Inferior parietal cortex (tissue), 1 donor: ENCODE results near the gene GRID1.

Source experiments
- DNase-seq: peaks from one replicate; pipeline ENCODE4 v3.0.0-alpha.2; 2016; ENCODE audit errors: extremely low spot score

Gene GRID1

DNA sequence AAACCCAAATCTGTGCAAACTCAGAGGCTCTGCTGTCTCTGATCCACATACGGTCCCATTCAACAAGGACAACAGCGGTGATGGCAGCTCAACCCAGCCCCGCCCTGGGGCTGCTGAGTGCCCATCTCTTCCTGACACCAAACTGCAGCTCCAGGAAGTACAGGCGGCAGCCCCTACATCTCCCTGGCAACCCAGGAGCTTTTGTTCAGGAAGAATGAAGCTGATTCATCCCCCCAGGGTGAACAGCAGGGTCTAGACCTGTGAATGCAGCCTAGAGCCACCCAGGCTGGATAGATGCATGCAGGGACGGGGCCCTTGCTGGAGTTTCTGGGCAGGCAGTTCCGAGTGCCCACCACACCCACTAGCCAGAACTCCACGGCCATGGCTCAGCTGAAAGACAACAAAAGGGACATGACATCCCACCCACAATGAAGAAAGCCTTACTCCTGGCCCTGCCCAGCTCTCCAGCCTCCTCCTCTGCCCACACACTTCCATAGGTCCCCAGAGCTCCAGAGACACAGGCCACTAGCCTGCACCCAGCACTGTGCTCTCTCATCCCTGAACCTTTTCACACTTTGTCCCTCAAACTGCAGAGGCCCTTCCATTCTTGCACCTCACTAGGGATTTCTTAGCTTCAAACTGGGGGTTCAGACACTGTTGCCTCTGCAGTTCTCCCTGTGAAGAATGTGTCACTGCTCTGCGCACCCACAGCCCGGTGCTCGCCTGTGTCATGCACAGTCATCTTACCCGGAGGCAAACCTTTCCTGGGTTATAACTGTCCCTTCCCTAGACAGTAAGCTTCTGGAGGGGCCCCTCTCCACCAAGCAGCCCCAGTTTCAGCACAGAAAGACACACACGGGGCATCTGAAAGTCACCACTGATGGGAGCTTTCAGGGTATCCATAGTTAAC lies 99.1 kb downstream of the GRID1 start:
- DNase-seq, result no peak

GRCh38 chr10:86266446-86267242 lies 100.0 kb downstream of the GRID1 start:
- DNase-seq, result no peak

DNA sequence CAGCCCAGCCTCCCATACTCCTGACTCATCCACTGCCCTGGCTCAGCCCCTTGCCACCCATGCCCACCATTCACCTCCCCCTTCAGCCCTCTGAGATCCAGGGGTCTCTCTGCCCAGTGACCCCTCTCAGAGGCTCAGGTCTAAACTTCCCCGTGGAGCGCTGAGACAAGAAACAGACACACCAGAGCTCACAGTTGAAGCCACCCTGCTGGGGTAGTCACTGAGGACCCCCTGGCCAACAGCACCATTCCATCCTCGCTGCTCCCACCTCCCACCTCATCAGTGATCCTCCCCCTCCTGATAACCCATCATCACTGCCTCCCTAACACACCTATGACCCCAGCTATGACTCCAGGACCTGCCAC lies 100.7 kb downstream of the GRID1 start:
- DNase-seq, result no peak

- DNase-seq, result no peak
Measured at GRCh38 chr10:86265236-86265894, 101.2 kb downstream of the GRID1 start.

DNA sequence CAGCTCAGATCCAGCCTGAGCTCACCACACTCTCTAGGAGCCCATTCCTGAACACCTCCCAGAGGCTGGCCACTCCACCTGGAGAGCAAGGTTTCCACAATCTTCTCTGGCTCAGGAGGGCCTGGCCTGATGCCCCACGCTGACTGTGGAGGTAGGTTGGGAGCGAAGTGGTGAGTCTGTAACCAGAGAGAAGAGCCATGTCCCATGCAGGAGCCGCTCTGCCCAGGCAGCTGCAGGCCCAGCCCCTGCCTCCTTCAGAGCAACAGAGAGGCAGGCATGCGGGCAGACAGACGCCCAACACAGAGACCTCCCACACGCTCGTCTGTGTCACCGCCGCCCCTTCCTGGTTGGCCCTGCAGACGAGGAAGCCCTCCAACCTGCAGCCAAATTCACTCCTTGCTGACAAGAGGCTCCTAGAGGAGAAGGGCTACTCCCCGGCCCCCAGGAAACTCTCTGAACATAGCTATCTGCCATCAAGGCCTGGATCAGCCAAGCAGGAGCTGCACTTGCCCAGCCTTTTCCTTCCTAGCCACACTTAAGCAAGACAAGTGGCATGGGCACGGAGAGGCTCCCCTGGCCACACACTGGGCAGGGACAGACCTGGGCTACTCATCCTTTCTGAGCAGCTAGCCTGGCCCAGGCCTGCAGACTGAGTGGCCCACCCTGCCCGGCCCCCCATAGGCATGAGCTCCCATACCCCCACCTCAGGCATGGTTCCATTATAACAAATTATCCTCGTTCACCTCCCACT lies 101.9 kb downstream of the GRID1 start:
- no peak for DNase-seq

DNA sequence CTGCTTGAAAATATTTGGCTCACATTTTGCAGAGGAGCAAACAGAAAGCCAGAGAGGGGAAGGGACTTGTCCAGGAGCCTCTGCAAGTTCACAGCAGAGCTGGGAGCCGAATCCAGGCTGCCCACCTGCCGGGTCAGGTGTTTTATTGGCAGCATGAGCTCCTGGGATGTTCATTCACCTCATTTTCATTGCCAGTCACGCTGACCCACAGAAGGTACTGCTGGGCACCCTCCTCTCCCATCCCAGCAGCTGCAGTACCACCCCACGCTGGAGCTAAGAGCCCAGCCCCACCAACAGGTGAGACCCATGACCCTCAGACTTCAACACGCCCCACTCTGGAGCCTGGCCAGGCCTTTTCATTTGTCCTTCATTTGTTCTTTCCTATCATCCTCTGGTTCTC lies 102.7 kb downstream of the GRID1 start:
- DNase-seq, result no peak

DNA sequence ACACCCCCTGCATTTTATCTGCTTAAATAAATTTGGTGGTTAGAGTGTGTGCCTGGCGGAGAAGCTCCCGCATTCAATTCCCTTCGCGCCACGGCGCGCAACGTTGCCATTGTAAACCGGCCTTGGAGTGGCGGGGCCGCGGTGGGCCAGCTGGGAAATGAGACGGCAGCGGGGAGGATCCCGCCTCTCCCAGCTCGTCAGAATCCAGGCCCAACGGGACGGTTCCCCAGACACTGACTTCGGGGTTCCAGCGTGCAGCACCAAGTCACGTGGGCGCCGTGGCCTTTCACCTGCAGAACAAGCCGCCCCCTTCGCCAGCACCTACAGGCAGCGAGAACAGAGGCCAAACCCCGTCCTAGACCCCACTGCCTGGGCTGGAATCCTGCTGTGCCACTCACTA lies 103.4 kb downstream of the GRID1 start:
- DNase-seq, result no peak

DNA sequence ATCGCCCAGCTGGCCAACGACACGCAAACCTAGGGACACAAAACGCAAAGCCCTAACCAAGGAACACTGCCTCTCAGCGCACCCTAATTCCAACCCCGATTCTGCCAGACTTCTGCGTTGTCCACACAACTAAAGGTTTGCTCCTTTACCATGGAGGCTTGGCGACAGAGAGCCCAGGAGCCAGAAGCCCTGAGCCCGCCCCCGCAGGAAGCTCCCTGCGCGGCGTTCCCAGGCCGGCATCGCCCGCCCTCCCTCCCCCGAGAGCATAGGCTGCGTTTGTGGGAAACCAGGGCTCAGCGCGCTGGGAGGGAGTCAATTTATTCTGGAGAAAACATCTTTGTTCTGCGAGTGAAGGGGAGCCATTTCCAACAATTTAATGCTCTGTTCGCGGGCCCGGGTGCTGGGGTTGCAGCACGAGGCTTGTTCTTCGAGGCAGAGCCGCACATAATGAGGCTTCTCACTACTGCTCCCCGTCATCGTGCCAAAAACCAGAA lies 103.9 kb downstream of the GRID1 start:
- peak; percentile 77 for DNase-seq

DNA sequence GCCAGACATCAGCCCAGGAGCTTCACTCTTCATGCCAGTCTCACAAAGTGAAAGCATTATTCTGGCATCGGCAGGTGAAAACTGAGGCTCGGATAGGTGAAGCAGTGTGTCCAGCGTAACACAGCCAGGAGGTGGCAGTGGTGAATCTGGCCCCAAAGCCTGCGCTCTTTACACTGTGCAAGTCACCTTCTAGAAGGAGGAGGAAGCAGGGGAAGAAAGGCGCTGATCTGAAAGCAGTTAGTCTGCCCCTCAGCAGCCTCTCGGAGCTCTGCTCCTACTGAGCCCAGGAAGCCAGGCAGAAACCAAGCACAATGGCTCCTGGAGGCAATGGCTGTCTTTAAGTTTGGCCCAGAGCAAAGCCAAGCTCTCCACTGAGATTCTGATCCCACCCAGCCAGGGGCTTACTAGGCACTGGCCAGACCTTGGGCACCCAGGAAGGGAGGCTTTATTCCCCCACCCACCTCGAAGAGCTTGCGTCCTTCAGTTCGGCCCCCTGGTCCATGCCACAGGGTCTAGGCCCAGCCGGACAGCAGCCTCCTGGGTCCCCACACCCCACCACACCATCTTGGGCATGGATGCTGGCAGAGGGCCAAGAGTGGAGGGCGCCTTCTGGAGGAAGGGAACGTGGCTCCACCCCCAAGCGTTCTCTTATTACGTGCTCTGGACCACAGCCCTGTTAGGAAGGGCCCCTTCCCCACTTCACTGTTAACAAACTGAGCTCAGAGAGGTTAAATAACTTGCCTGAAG lies 104.5 kb downstream of the GRID1 start:
- DNase-seq, result peak; percentile 50

GRCh38 chr10:86261470-86261869 lies 105.1 kb downstream of the GRID1 start:
- DNase-seq, result no peak

DNA sequence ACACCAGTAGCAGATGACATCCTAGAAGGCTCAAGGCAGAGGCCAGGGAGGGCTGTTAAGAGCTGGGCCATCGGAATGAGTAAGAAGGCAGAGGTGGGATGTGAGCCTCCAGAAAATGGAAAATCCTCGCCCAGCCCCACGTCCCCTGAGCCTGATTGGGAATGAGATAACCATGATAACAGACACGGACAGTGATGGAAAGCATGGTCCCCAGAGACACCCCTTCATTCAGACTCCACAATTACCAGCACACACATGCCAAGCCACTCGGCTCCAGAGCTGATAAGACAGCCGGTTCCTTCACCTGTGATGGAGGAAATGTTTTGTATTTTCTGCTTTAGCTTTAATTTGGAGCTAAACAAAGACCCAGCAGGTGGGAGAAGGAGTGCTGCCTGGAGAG lies 106.0 kb downstream of the GRID1 start:
- DNase-seq, result no peak

DNA sequence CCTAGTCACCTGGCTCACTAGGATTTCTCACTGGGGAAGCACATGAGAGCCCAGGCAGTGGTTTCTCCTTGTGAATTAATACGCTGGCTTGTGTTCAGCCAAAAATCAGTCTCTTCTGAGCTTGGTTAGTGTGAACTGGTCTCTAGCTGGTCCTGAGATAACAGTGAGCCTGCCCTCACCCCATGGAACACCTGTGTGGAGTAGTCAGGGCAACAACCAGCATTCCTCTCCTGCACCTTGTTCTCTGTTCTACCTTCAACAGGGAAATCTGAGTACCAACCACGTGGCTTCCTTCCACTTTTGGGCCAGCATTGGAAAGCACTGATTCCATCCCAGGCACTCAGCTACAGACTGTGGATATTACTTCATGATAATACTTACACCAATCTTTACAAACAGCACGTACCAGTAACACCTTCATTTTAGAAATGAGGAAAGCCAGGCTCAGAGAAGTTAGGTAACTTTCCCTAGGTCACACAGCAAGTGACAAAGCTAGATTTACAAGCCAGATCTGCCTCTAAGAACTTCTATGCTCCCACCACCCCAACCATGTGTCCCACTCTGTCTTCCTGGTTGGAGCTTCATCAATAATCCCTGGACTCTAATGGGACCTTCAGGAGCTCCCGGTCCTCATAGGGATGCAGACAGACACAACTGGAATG lies 106.6 kb downstream of the GRID1 start:
- no peak for DNase-seq

DNA sequence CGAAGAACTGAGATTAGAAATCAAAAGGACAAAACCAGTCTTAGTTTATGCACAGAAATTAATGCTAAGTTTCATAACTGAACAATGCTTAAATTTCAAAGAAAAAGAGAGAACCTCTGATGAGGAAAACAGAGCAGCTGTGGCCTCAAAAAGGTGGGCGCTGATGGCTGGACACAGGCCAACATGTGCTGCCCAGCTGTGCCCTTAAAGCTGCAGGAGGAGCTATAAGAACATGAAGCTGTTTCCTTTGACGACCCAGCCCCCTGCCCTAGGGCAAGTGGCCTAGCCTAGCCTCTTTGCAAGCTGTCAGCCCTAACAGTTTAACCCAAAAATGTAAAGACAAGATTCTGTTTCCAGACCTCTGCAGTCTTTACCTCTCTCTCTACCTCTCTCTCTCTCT lies 107.7 kb downstream of the GRID1 start:
- DNase-seq, result no peak

DNA sequence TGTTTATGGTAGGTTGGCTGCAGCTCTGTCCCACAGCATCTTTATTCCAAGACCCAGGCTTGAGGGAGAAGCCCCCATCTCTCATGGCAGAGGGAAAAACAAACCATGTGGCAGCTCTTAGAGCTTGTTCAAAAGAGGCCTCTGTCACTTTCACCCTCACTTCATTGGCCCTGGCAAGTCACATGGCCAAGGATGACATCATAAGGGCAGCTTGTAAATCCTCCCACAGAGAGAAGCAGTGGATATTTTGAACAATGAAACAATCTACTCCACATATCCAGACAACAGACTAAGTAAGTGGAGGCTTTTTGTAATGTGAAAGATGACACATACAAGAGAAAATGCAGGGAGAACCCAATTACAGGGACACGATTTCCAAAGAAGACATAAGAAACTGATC lies 108.1 kb downstream of the GRID1 start:
- DNase-seq, result peak; percentile 89

DNA sequence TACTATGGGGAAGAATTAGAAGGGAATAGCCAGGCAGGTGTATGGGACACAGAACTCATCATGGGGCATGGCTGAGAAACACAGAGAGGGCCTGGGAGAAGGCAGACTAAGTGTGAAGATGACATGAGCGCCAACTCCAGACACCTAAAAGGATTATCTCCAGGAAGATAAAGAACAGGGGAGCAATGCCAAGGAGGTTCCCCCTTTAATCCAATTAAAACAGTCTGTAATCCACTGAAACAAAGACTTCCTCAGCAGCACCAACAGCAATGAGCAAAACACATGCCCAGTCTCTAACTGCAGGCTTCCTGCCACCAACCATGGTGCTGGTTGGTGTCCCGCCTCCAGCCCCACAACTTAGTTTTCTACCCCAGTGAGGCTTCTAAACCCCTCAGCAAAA lies 108.9 kb downstream of the GRID1 start:
- DNase-seq, result no peak

DNA sequence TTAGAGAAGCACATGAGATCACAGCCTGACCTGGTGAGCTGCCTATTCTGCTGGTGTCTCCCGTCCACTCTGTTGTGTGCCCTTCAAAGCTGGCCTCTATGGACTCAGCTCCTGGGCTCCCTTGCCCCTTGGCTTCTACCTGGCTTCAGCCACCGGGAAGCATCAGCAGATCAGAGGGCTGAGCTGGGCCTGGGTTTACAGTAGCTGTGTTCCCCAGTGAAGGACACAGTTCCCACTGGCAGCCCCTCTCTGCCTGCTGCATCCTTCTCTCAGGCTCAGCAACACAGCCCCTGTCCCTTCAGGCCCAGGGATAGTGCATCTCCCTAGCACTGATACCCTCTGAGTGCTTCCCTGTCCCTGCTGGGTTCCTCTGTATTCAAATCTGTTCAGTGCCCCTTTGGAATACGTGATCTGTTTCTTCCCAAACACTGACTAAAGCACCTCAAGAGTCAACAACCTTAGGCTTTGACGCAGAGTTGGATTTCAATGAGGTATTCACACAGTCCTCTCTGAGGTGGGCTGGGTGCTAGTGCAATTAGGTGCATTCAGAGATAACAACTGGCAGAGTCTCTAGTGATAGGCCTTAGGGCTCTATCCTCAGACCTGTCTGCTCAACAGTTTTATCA lies 109.8 kb downstream of the GRID1 start:
- no peak for DNase-seq

DNA sequence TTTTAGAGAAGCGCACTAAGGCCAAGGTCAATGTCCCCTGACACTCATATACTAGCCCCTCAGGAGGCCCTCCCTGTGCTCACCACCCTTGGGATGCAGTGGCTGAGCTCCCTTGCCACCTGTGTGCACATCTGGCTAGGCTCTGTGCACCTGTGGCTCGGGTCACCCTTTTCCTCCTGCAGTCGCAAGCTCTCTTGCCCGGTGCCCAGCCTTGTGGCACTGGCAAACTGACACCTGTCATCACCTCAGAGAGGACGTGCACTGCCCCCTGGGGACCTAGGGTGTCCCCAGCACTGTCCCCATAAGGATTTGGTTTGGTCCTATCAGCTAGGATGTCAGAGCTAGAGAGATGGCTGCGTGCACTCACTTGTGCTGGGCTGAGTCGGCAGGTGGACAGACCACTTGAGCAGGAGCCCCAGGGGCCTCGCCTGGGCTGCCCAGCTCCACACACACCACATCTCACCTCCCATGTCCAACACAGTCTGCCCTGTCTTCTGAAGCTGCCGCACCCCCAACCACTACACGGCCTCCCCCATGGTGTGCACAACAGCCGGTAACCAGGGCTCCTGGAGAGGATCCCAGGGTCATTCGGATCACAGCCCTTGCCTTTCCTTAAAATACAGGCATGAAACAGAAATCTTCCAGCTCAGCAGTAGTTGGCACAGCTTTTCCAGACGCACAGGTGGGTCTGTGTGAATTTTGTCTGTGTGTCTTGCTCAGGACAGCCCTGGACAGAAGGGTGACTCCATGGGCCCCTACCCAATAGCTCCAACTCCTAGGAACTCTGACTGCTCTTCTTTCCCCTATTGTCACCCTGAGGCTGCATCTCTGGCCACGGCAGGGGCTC lies 111.0 kb downstream of the GRID1 start:
- DNase-seq, result no peak

DNA sequence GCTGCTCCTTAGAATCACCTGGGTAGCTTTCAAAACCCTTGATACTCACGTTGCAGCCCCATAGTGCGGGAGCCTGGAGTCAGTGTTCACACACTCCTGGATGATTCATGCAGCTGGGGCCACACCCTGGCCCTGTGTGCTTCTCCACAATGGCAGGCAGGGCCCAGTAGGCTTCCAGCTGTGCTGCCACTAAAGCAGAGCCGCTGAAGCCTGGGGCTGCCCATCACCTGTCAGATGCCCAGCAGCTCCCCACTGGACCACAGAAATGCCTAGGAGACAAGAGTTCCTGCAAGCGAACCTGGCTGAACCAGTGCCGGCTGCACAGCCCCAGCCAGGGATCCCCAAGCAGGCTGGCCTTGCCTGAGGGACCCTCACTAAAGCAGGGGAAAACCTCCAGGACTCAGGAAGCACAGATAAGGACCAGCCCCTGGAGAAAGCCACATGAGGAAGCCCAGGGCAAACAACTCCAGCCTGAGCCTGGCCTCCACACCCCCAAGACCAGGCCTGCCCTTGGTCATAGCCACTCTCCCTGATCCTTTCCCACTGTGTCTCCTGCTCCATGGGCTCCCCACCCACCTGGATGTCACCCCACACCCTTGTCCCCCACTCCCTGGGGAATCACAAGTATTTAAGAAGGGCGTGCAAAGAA lies 111.9 kb downstream of the GRID1 start:
- no peak for DNase-seq
